Left lung (tissue), 10 donors: ENCODE data around the gene KDM2A. TPM values are rescaled to one million over a fixed set of nuclear protein-coding genes. Genes with fewer than 3 reads are reported as not detected.

Experiments used
- ATAC-seq: fragments of 200-7000 bp; cut with Tn5 transposase; one replicate; pipeline ENCODE4 v1.9.1; 2020; ENCODE audit warnings: moderate library complexity
- DNase-seq, 4 donors: peaks; one replicate each; pipeline ENCODE4 v3.0.0-alpha.2; 2013 to 2020
- H3K27ac ChIP-seq, 2 donors: fragments of 200-600 bp; sonication (generic) in 1 of 2; one replicate each; pipeline versions ENCODE4 v1.5.0 to v1.8.0; 2020 to 2021
- H3K27me3 ChIP-seq, 2 donors: fragments of 200-600 bp; sonication (generic) in 1 of 2; one replicate each; pipeline versions ENCODE4 v1.5.0 to v1.8.0; 2020 to 2021
- H3K36me3 ChIP-seq, 2 donors: fragments of 200-600 bp; sonication (generic) in 1 of 2; one replicate each; pipeline versions ENCODE4 v1.5.0 to v1.8.0; 2020 to 2021
- H3K4me1 ChIP-seq, 2 donors: fragments of 200-600 bp; one replicate each; pipeline ENCODE4 v1.8.0; 2021
- H3K4me3 ChIP-seq, 2 donors: fragments of 200-600 bp; sonication (generic) in 1 of 2; one replicate each; pipeline versions ENCODE4 v1.5.0 to v1.8.0; 2020 to 2021; ENCODE audit warnings: mild to moderate bottlenecking in 1 of 2
- H3K9me3 ChIP-seq, 2 donors: fragments of 200-600 bp; sonication (generic) in 1 of 2; one replicate each; pipeline versions ENCODE4 v1.5.0 to v1.8.0; 2020 to 2021
- CTCF ChIP-seq, 2 donors: fragments of 200-600 bp; sonication (generic) in 1 of 2; IDR thresholded peaks; one replicate each; pipeline versions ENCODE4 v1.5.0 to v1.8.0; 2021; ENCODE audit warnings: antibody characterized with exemption in 2 of 2
- intact Hi-C, 2 donors: fragments of 100-400 bp; cut with DNase I; formaldehyde crosslinking; loops; one replicate each; pipeline versions ENCODE4 v1.11.2 to v1.14.2; 2022
- polyA plus RNA-seq, 6 donors: library from polyadenylated mRNA; unstranded; fragments of 120-200 nt; gene quantifications; one replicate each; pipeline ENCODE4 v1.2.1, GENCODE V29; 2013; ENCODE audit not compliant: insufficient read length in 6 of 6
- total RNA-seq, 2 donors: library from RNA; stranded (reverse); fragmentation: NEBNext Ultra II Directional; extraction: Animal tissue kit (Norgen Biotek cat#: 25700); gene quantifications; one replicate each; pipeline ENCODE4 v1.2.1, GENCODE V29; 2021
- donor health status: DM: no; HTN: yes; CAD: no.
- donor health status: DM: no; HTN: no; CAD: no.

The KDM2A gene
- total and polyA plus RNA-seq, 8 donors: 71.0 to 87.0 (median 80.3) TPM

GRCh38 chr11:67300256-67300755 is 181.2 kb downstream of the KDM2A start:
- H3K27ac ChIP-seq: no peak overlapping the region
- peaks cover 13 to 39% of the 10 kb centered on the region in 2 donors for H3K4me1 ChIP-seq
- H3K36me3 ChIP-seq: peaks cover 3 to 68% of the 10 kb centered on the region in 2 donors
- intact Hi-C loops: no loop called here
- H3K4me3 ChIP-seq: no peak overlapping the region
- TF ChIP-seq CTCF (IDR thresholded peaks at IDR 0.05): no peak
- peaks cover 0 to 7% of the 10 kb centered on the region in 2 donors for H3K9me3 ChIP-seq
- ATAC-seq (no peak), DNase-seq (peak in 2 of 4 donors; percentile 29 to 54)
- H3K27me3 ChIP-seq: no peaks in the 10 kb centered on the region

GRCh38 chr11:67300756-67301312 is 181.8 kb downstream of the KDM2A start:
- ATAC-seq: no peak
- no peaks in the 10 kb centered on the region for H3K27me3 ChIP-seq
- peaks cover 0 to 2% of the 10 kb centered on the region in 2 donors for H3K9me3 ChIP-seq
- peaks cover 13 to 44% of the 10 kb centered on the region in 2 donors for H3K4me1 ChIP-seq
- intact Hi-C loops: no loop called here
- H3K27ac ChIP-seq: no peak overlapping the region
- no peak for TF ChIP-seq CTCF (IDR thresholded peaks at IDR 0.05)
- H3K4me3 ChIP-seq: no peak overlapping the region
- no peak for DNase-seq
- H3K36me3 ChIP-seq: peaks cover 3 to 62% of the 10 kb centered on the region in 2 donors

- no peak for TF ChIP-seq CTCF (IDR thresholded peaks at IDR 0.05)
- intact Hi-C loops: no loop called here
- Histone ChIP-seq H3K4me1 (peaks cover 13 to 44% of the 10 kb centered on the region in 2 donors), H3K36me3 (peaks cover 3 to 60% of the 10 kb centered on the region in 2 donors), H3K9me3 (no peaks in the 10 kb centered on the region), H3K4me3 (no peak overlapping the region), H3K27me3 (no peaks in the 10 kb centered on the region), H3K27ac (peak overlapping the region; percentile 71 to 88)
- DNase-seq: peak in 2 of 4 donors; percentile 32 to 76
- no peak for ATAC-seq
Measured at GRCh38 chr11:67301313-67301921, 182.4 kb downstream of the KDM2A start.

GRCh38 chr11:67301951-67302516 is 183.0 kb downstream of the KDM2A start:
- intact Hi-C loops: no loop called here
- peaks cover 13 to 44% of the 10 kb centered on the region in 2 donors for H3K4me1 ChIP-seq
- no peaks in the 10 kb centered on the region for H3K27me3 ChIP-seq
- TF ChIP-seq CTCF (IDR thresholded peaks at IDR 0.05): no peak
- H3K4me3 ChIP-seq: peak overlapping the region in 1 of 2 donors; percentile 84
- H3K27ac ChIP-seq: peak overlapping the region; percentile 71 to 88
- DNase-seq: peak in 3 of 4 donors; percentile 58 to 86 (median 63)
- H3K9me3 ChIP-seq: no peaks in the 10 kb centered on the region
- H3K36me3 ChIP-seq: peaks cover 3 to 56% of the 10 kb centered on the region in 2 donors
- peak; percentile 57 for ATAC-seq

- Histone ChIP-seq H3K27me3 (no peaks in the 10 kb centered on the region), H3K4me3 (peak overlapping the region; percentile 84 to 92), H3K27ac (peak overlapping the region; percentile 71 to 88), H3K36me3 (peaks cover 3 to 56% of the 10 kb centered on the region in 2 donors), H3K4me1 (peaks cover 13 to 44% of the 10 kb centered on the region in 2 donors), H3K9me3 (no peaks in the 10 kb centered on the region)
- ATAC-seq (peak; percentile 56), DNase-seq (peak in 3 of 4 donors; percentile 41 to 91 (median 62))
- intact Hi-C loops: no loop called here
- no peak for TF ChIP-seq CTCF (IDR thresholded peaks at IDR 0.05)
Measured at GRCh38 chr11:67302571-67303131, 183.6 kb downstream of the KDM2A start.
